Cardiac fibroblast (primary cell): Measurements from ENCODE around the gene TRAF7.

ENCODE experiments used
- DNase-seq, 2 donors: peaks; one replicate each; pipeline versions ENCODE4 v3.0.0 to v3.0.0-alpha.2; 2010; ENCODE audit warnings: low read depth in 2 of 2
- H3K4me3 ChIP-seq, 2 donors: replicated peaks in 1 of 2; 1 replicate in 1 of 2; 2 replicates in 1 of 2; pipeline ENCODE4 v1.5.1; 2011; ENCODE audit warnings: low read depth in 2 of 2, low read length in 2 of 2, mild to moderate bottlenecking in 2 of 2, moderate library complexity in 1 of 2
- TF ChIP-seq, protein P1 (sequence below): IDR thresholded peaks from one replicate; pipeline ENCODE4 v1.5.1; 2011; ENCODE audit warnings: low read depth, mild to moderate bottlenecking, low read length, inconsistent platforms

Gene TRAF7

DNA sequence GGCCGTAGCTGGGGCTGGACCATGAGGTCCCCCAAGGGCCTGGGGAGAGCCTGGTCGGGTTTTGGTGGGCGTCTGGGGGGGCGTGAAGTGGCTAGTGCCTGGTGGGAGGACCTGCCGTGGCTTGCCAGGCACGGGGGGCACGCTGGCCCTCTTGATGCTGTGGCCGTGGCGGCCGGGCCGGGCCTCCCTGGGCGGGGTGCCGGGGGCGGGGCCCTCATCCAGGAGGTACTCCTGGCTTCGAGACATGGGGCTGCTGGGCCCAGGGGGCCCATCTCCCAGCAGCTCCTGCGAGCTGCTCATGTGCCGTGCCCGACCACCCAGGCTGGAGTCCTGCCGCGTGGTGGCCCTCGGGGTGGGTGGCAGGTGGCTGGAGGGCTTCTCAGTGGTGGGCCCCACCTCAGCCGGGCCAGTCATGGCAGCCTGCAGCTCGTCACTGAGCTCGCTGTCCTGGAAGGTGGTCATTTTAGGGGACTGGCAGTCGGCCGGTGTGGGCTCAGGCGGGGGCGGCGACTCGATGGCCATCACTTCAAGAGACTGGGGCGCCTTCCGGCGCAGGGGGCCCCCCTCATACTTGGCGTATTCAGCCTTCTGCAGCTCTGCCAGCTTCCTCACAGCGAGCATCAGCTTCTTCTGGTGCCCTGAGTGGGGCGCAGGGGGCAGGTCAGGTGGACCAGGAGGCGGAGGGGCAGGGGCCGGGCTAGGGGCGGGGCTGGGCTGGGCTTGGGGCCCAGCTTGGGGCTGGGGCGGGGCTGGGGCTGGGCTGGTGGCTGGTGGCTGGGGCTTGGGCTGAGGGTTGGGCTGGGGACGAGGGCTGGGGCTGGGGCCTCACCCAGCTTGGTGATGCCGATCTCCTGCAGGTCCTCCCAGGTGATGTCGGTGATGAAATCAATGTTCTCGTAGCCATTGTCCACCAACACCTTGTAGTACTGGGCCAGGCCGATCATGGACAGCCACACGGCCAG lies 25.7 kb downstream of the TRAF7 start:
- TF ChIP-seq, protein P1, sequence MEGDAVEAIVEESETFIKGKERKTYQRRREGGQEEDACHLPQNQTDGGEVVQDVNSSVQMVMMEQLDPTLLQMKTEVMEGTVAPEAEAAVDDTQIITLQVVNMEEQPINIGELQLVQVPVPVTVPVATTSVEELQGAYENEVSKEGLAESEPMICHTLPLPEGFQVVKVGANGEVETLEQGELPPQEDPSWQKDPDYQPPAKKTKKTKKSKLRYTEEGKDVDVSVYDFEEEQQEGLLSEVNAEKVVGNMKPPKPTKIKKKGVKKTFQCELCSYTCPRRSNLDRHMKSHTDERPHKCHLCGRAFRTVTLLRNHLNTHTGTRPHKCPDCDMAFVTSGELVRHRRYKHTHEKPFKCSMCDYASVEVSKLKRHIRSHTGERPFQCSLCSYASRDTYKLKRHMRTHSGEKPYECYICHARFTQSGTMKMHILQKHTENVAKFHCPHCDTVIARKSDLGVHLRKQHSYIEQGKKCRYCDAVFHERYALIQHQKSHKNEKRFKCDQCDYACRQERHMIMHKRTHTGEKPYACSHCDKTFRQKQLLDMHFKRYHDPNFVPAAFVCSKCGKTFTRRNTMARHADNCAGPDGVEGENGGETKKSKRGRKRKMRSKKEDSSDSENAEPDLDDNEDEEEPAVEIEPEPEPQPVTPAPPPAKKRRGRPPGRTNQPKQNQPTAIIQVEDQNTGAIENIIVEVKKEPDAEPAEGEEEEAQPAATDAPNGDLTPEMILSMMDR: no peak
- H3K4me3 ChIP-seq: no peak overlapping the region
- no peak for DNase-seq

DNA sequence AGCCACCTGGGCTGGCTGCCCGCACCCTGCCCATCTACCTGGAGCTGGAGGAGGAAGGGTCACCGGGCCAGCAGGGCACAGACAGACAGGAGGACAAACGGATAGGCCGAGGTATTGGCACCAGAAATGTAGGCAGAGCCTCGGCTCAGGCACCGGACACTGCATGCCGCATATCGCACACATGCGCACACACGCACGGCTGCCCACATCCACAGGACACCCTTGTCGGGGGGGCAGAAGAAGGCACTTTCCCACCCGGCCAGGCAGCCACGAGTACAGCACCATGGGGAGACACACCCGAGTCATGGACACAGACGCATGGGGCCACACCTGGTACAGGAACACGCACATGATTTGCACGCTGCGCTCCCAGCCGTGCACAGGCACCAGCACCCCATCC lies 26.4 kb downstream of the TRAF7 start:
- no peak for DNase-seq
- TF ChIP-seq, protein P1: no peak
- H3K4me3 ChIP-seq: no peak overlapping the region

DNA sequence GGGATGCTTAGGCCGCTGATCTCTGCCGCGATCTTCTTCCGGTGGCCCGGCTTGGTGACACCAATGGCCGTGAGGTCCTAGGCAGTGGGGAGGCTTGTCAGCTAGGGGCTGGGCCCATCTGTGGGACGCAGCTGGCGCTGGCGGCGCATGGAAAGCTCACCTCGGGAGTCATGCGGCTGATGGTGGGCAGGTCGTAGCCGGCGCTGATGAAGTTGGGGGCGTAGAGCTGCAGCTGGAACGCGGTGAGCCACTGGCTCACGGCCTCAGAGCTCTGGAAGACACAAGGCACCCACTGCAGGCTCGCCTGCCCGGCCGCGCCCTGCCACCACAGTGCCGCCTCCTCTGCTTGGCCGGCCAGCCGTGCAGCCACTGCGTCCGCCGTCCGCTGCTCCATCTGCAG lies 28.1 kb downstream of the TRAF7 start:
- no peak overlapping the region for H3K4me3 ChIP-seq
- TF ChIP-seq, protein P1: no peak
- no peak for DNase-seq

DNA sequence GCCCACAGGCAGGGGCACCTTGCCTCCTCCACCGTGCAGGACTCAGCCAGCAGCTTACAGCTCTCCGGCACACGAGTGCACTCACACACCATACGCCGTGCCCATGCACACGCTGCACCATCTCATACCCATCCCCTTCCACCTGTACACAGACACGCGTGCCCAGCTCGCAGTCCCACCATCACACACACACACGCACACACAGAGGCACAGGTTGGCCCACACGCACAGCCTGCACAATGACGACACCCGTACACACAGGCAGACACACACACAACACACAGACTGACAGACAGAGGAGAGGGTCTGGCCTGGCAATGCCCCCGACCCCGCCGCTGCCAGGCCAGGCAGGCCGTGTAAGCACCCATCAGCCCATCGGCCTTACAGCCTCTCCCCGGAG lies 28.8 kb downstream of the TRAF7 start:
- DNase-seq: no peak
- no peak overlapping the region for H3K4me3 ChIP-seq
- TF ChIP-seq, protein P1: no peak

DNA sequence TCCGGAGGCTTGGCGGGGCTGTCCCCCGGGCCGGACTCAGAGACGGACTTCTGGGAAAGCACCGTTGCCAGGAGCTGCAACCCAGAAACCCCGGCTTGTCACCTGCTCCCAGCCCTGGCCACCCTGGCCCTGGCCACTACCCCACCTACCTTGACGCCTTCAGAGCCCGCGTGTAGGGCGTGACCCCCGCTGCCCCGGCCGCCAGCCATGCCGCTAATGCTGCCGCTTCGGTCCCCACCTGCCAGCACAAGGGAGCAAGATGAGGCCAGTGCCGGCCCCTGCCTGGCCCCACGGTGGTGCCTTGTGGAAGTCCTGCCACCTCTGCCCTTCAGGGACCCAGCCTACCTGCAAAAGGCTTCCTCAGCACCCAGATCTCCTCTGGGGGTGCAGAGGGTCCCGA lies 29.4 kb downstream of the TRAF7 start:
- TF ChIP-seq, protein P1: no peak
- DNase-seq: no peak
- H3K4me3 ChIP-seq: no peak overlapping the region

DNA sequence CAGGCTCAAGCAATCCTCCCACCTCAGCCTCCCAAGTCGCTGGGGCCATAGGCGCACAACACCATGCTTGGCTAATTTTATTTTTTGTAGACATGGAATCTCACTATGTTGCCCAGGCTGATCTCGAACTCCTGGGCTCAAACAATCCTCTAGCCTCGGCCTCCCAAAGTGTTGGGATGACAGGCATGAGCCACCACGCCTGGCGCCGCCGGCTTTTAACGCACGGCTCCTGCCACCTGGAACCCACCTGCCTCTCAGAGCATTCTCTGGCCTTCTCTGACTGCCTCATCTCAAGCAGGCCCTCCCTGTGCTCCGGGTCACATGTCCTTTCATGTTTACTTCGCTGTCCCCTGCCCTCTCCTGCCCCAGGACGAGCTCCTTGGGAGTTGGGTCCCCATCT lies 30.5 kb downstream of the TRAF7 start:
- no peak for DNase-seq
- TF ChIP-seq, protein P1: no peak
- no peak overlapping the region for H3K4me3 ChIP-seq
